SK-N-SH (cell line): Measurements from ENCODE around the gene CCKAR. TPM values are rescaled to one million over a fixed set of nuclear protein-coding genes. Genes with fewer than 3 reads are reported as not detected.

Experiments
- CTCF ChIA-PET: fragments of 300-600, 350-600 bp; formaldehyde crosslinking; extraction: SDS; loops from one replicate; lab custom pipeline; 2021; lab: Yijun Ruan, JAX
- POLR2A ChIA-PET: fragments of 350-600 bp; sonication (Branson Sonifier 250); formaldehyde crosslinking; extraction: SDS; loops from one replicate; lab custom pipeline; 2020; ENCODE audit warnings: antibody characterized with exemption, inconsistent platforms; lab: Yijun Ruan, JAX
- DNase-seq: peaks from one replicate; pipeline ENCODE4 v3.0.0; 2012
- H2AFZ ChIP-seq: fragments of 200-600 bp; sonication (generic); 2 replicates; pipeline ENCODE4 v1.8.1; 2016; ENCODE audit warnings: antibody characterized with exemption, mild to moderate bottlenecking, low read depth
- H3F3A ChIP-seq: fragments of 200-600 bp; sonication (generic); replicated peaks from 2 replicates; pipeline ENCODE3; 2016; ENCODE audit warnings: antibody characterized with exemption, mild to moderate bottlenecking; ENCODE audit not compliant: insufficient read depth
- H3K27ac ChIP-seq, 2 experiments: fragments of 200-500 bp in 1 of 2; fragments of 200-600 bp in 1 of 2; sonication (Bioruptor generic) in 1 of 2; sonication (generic), shearing (Covaris generic) in 1 of 2; 2 replicates each; pipeline versions ENCODE4 v1.5.1 to v1.6.1; 2014 to 2016; ENCODE audit warnings: low read depth in 2 of 2, inconsistent platforms in 1 of 2, low read length in 1 of 2, mild to moderate bottlenecking in 1 of 2, mixed read lengths in 1 of 2
- H3K27me3 ChIP-seq: fragments of 200-600 bp; sonication (generic), shearing (Covaris generic); 2 replicates; pipeline ENCODE4 v1.6.1; 2016; ENCODE audit warnings: mixed run types; ENCODE audit not compliant: insufficient read depth
- H3K36me3 ChIP-seq, 2 experiments: fragments of 200-500 bp in 1 of 2; fragments of 200-600 bp in 1 of 2; sonication (Bioruptor generic) in 1 of 2; sonication (generic) in 1 of 2; replicated peaks in 1 of 2; 2 replicates each; pipeline versions ENCODE3 to v1.5.1; 2014 to 2016; ENCODE audit warnings: low read length in 1 of 2, mild to moderate bottlenecking in 1 of 2; ENCODE audit not compliant: insufficient read depth in 2 of 2, control insufficient read depth in 1 of 2
- H3K4me1 ChIP-seq, 2 experiments: fragments of 200-500 bp in 1 of 2; fragments of 200-600 bp in 1 of 2; sonication (Bioruptor generic) in 1 of 2; sonication (generic), shearing (Covaris generic) in 1 of 2; 2 replicates each; pipeline versions ENCODE4 v1.5.1 to v1.6.1; 2014 to 2016; ENCODE audit warnings: low read depth in 1 of 2, low read length in 1 of 2, mixed run types in 1 of 2; ENCODE audit not compliant: insufficient read depth in 2 of 2, control insufficient read depth in 1 of 2
- H3K4me2 ChIP-seq: fragments of 200-600 bp; sonication (generic), shearing (Covaris generic); 2 replicates; pipeline ENCODE4 v1.6.1; 2017; ENCODE audit warnings: mixed run types
- H3K4me3 ChIP-seq, 2 experiments: fragments of 200-500 bp in 1 of 2; fragments of 200-600 bp in 1 of 2; sonication (Bioruptor generic) in 1 of 2; sonication (generic), shearing (Covaris generic) in 1 of 2; 2 replicates each; pipeline versions ENCODE4 v1.5.1 to v1.8.1; 2014 to 2016; ENCODE audit warnings: low read depth in 2 of 2, inconsistent platforms in 1 of 2, low read length in 1 of 2, mild to moderate bottlenecking in 1 of 2, mixed read lengths in 1 of 2, moderate library complexity in 1 of 2
- H3K79me2 ChIP-seq: fragments of 200-600 bp; sonication (generic); 2 replicates; pipeline ENCODE4 v1.8.1; 2017; ENCODE audit warnings: mild to moderate bottlenecking; ENCODE audit not compliant: insufficient read depth
- H3K9ac ChIP-seq: fragments of 200-600 bp; sonication (generic); 2 replicates; pipeline ENCODE4 v1.6.1; 2017; ENCODE audit warnings: mixed run types
- H3K9me2 ChIP-seq: fragments of 200-600 bp; sonication (generic); 2 replicates; pipeline ENCODE4 v1.6.1; 2017; ENCODE audit warnings: mixed run types
- H3K9me3 ChIP-seq: fragments of 200-600 bp; sonication (generic); 2 replicates; pipeline ENCODE4 v1.6.1; 2017; ENCODE audit warnings: mixed run types, mild to moderate bottlenecking, moderate library complexity
- H4K20me1 ChIP-seq: fragments of 200-600 bp; sonication (generic); 2 replicates; pipeline ENCODE4 v1.6.1; 2017; ENCODE audit warnings: mild to moderate bottlenecking, mixed run types; ENCODE audit not compliant: insufficient read depth
- CHD2 ChIP-seq: fragments of 150-350 bp; IDR thresholded peaks from 2 replicates; pipeline ENCODE4 v1.6.1; 2018; ENCODE audit warnings: low read length; ENCODE audit not compliant: partially characterized antibody
- EP300 ChIP-seq, 2 experiments: IDR thresholded peaks; 2 replicates each; pipeline versions ENCODE4 v1.4.0 to v1.6.1; 2012; ENCODE audit warnings: borderline replicate concordance in 1 of 2, low read depth in 1 of 2, low read length in 1 of 2
- EZH2phosphoT487 ChIP-seq: fragments of 200-600 bp; sonication (generic); IDR thresholded peaks from 2 replicates; pipeline ENCODE4 v1.6.1; 2017; ENCODE audit warnings: low read depth, mixed run types, mild to moderate bottlenecking, antibody characterized with exemption, moderate library complexity, borderline replicate concordance
- FOSL2 ChIP-seq: IDR thresholded peaks from 2 replicates; pipeline ENCODE4 v1.4.0; 2012; ENCODE audit warnings: low read depth, mild to moderate bottlenecking, moderate library complexity, borderline replicate concordance
- JUND ChIP-seq: IDR thresholded peaks from 2 replicates; pipeline ENCODE4 v1.4.0; 2012
- MEF2A ChIP-seq: IDR thresholded peaks from 2 replicates; pipeline ENCODE4 v1.4.0; 2012; ENCODE audit warnings: low read depth, borderline replicate concordance
- MXI1 ChIP-seq: IDR thresholded peaks from 2 replicates; pipeline ENCODE4 v1.6.1; 2012; ENCODE audit warnings: mild to moderate bottlenecking, low read depth, low read length, improper control_type of control experiment
- NFIC ChIP-seq: IDR thresholded peaks from 2 replicates; pipeline ENCODE4 v1.4.0; 2012; ENCODE audit warnings: borderline replicate concordance
- NRF1 ChIP-seq: IDR thresholded peaks from 2 replicates; pipeline ENCODE4 v1.6.1; 2012; ENCODE audit warnings: low read depth, mild to moderate bottlenecking, low read length
- POLR2AphosphoS5 ChIP-seq: IDR thresholded peaks from 2 replicates; pipeline ENCODE4 v1.6.1; 2012; ENCODE audit warnings: low read depth, low read length
- RAD21 ChIP-seq: IDR thresholded peaks from 2 replicates; pipeline ENCODE4 v1.6.1; 2012; ENCODE audit warnings: mild to moderate bottlenecking, low read length
- RFX5 ChIP-seq: IDR thresholded peaks from 2 replicates; pipeline ENCODE4 v1.6.1; 2012; ENCODE audit warnings: mild to moderate bottlenecking, improper control_type of control experiment, low read length
- RXRA ChIP-seq: IDR thresholded peaks from 2 replicates; pipeline ENCODE4 v1.4.0; 2012; ENCODE audit warnings: low read depth, mild to moderate bottlenecking, borderline replicate concordance
- SIN3A ChIP-seq: IDR thresholded peaks from 2 replicates; pipeline ENCODE4 v1.6.1; 2012; ENCODE audit warnings: low read depth, mild to moderate bottlenecking, low read length, moderate library complexity, borderline replicate concordance
- SMC3 ChIP-seq: IDR thresholded peaks from 2 replicates; pipeline ENCODE4 v1.6.1; 2012; ENCODE audit warnings: low read depth, low read length, improper control_type of control experiment
- TAF1 ChIP-seq: IDR thresholded peaks from 2 replicates; pipeline ENCODE4 v1.6.1; 2012; ENCODE audit warnings: low read depth, mild to moderate bottlenecking, low read length, moderate library complexity, borderline replicate concordance
- TCF12 ChIP-seq: IDR thresholded peaks from 2 replicates; pipeline ENCODE4 v1.4.0; 2012
- WGBS: methylation state at CpG from one replicate; pipeline ENCODE4 v1.1.6; 2017; ENCODE audit warnings: low lambda C conversion rate; 5-methylcytosine and 5-hydroxymethylcytosine counted together
- polyA plus RNA-seq, 3 experiments: library from polyadenylated mRNA; depleted of rRNA; stranded (reverse); fragments of >200 nt; gene quantifications; 2 replicates each; pipeline ENCODE4 v1.2.3, GENCODE V29; 2012
- TF ChIP-seq, protein P1 (sequence below): fragments of 200-600 bp; sonication (generic); IDR thresholded peaks from 2 replicates; pipeline ENCODE4 v1.6.1; 2017; ENCODE audit warnings: antibody characterized with exemption, mild to moderate bottlenecking, moderate library complexity
- TF ChIP-seq, protein P2 (sequence below): fragments of 150-350 bp; IDR thresholded peaks from 2 replicates; pipeline ENCODE4 v1.6.1; 2016; ENCODE audit warnings: mild to moderate bottlenecking, low read depth, low read length
- TF ChIP-seq, protein P3 (sequence below): IDR thresholded peaks from 2 replicates; pipeline ENCODE4 v1.6.1; 2012; ENCODE audit warnings: mild to moderate bottlenecking, low read depth, low read length, moderate library complexity
- TF ChIP-seq, protein P4 (sequence below): IDR thresholded peaks from 2 replicates; pipeline ENCODE4; 2012

Gene CCKAR
- polyA plus RNA-seq, 1 of the 3 experiments (the other 2 are of a cell fraction): not detected

DNA sequence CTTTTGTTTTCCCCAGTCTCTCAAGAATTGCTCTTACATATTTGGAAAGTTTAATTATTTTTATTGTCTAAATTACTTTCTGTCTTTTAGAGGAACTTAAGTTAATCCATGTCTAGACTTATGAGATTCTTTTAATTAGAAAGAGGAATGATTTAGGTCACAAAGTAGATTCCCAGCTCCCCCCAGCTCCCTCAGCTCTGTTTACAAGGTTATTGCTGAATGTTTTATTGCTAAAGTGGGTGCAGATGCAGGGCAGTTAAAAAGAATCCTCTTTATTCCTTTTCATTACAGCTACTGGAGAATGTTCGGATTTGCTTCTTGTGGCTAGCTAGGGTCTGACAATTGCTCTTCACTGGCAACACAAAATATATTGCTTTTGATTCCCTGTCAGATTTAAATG lies 33.7 kb upstream of the CCKAR start (continued):
- TF ChIP-seq, protein P1, sequence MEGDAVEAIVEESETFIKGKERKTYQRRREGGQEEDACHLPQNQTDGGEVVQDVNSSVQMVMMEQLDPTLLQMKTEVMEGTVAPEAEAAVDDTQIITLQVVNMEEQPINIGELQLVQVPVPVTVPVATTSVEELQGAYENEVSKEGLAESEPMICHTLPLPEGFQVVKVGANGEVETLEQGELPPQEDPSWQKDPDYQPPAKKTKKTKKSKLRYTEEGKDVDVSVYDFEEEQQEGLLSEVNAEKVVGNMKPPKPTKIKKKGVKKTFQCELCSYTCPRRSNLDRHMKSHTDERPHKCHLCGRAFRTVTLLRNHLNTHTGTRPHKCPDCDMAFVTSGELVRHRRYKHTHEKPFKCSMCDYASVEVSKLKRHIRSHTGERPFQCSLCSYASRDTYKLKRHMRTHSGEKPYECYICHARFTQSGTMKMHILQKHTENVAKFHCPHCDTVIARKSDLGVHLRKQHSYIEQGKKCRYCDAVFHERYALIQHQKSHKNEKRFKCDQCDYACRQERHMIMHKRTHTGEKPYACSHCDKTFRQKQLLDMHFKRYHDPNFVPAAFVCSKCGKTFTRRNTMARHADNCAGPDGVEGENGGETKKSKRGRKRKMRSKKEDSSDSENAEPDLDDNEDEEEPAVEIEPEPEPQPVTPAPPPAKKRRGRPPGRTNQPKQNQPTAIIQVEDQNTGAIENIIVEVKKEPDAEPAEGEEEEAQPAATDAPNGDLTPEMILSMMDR: no peak
- TF ChIP-seq SMC3 (no peak), RAD21 (no peak), NFIC (no peak), SIN3A (no peak)

DNA sequence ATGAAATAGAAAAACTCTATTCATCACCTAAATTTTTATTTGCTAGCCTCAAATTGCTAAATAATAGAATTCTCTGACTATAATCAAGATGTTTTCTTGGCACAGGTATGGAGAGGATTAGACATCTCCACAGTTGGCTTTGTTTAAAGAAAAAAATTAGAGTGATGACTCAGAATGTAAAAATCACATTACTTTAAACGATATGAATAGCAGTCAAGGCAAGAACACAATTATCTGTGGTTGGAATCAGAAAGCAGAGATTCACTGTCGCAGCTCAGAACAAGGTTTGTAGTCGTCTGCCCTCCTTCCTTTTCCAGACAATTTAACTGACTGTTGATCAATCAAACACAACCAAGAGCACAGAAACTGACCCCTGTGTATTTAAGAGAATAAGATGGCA lies 32.2 kb upstream of the CCKAR start:
- 8% methylated on average over 3 of the region's 3 CpGs for WGBS
- TF ChIP-seq EZH2phosphoT487 (no peak), SMC3 (no peak), TAF1 (no peak), NRF1 (no peak), MEF2A (no peak), FOSL2 (peak; percentile 77), CHD2 (no peak), TCF12 (peak; percentile 89), RXRA (peak; percentile 29; the same call in 1 of the 2 replicates), POLR2AphosphoS5 (peak; percentile 62; the same call in 1 of the 2 replicates), EP300 (IDR thresholded peaks at IDR 0.05; ENCODE audit: borderline replicate concordance in 1 of 2, low read depth in 1 of 2, low read length in 1 of 2) (peak in 1 of 2 experiments; percentile 67; a peak in 1 of 4 replicates), JUND (peak; percentile 90), MXI1 (no peak), RFX5 (no peak)
- TF ChIP-seq, protein P1: no peak
- TF ChIP-seq, protein P2, sequence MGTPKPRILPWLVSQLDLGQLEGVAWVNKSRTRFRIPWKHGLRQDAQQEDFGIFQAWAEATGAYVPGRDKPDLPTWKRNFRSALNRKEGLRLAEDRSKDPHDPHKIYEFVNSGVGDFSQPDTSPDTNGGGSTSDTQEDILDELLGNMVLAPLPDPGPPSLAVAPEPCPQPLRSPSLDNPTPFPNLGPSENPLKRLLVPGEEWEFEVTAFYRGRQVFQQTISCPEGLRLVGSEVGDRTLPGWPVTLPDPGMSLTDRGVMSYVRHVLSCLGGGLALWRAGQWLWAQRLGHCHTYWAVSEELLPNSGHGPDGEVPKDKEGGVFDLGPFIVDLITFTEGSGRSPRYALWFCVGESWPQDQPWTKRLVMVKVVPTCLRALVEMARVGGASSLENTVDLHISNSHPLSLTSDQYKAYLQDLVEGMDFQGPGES: no peak
- TF ChIP-seq, protein P3, sequence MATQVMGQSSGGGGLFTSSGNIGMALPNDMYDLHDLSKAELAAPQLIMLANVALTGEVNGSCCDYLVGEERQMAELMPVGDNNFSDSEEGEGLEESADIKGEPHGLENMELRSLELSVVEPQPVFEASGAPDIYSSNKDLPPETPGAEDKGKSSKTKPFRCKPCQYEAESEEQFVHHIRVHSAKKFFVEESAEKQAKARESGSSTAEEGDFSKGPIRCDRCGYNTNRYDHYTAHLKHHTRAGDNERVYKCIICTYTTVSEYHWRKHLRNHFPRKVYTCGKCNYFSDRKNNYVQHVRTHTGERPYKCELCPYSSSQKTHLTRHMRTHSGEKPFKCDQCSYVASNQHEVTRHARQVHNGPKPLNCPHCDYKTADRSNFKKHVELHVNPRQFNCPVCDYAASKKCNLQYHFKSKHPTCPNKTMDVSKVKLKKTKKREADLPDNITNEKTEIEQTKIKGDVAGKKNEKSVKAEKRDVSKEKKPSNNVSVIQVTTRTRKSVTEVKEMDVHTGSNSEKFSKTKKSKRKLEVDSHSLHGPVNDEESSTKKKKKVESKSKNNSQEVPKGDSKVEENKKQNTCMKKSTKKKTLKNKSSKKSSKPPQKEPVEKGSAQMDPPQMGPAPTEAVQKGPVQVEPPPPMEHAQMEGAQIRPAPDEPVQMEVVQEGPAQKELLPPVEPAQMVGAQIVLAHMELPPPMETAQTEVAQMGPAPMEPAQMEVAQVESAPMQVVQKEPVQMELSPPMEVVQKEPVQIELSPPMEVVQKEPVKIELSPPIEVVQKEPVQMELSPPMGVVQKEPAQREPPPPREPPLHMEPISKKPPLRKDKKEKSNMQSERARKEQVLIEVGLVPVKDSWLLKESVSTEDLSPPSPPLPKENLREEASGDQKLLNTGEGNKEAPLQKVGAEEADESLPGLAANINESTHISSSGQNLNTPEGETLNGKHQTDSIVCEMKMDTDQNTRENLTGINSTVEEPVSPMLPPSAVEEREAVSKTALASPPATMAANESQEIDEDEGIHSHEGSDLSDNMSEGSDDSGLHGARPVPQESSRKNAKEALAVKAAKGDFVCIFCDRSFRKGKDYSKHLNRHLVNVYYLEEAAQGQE: no peak
- TF ChIP-seq, protein P4, sequence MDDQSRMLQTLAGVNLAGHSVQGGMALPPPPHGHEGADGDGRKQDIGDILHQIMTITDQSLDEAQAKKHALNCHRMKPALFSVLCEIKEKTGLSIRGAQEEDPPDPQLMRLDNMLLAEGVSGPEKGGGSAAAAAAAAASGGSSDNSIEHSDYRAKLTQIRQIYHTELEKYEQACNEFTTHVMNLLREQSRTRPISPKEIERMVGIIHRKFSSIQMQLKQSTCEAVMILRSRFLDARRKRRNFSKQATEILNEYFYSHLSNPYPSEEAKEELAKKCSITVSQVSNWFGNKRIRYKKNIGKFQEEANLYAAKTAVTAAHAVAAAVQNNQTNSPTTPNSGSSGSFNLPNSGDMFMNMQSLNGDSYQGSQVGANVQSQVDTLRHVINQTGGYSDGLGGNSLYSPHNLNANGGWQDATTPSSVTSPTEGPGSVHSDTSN: peak; percentile 76

More for the DNA sequence above, 32.2 kb upstream of the CCKAR start:
- no peaks in the 10 kb centered on the region for H3K9me2 ChIP-seq
- no peak for DNase-seq
- H3K27me3 ChIP-seq: no peaks in the 10 kb centered on the region
- no peaks in the 10 kb centered on the region for H3K36me3 ChIP-seq
- H3K4me3 ChIP-seq: no peak overlapping the region
- no peaks in the 10 kb centered on the region for H3K9me3 ChIP-seq
- peak overlapping the region; percentile 52; the same call in 1 of the 2 replicates for H3K4me2 ChIP-seq
- peak overlapping the region; percentile 37; the same call in 1 of the 2 replicates for H2AFZ ChIP-seq
- ChIA-PET POLR2A (no interaction called here), CTCF (interaction anchor here (0.9 kb wide), 1 partner anchor 488 kb away, joined by 3 read pairs; no protein-coding TSS in a partner anchor)
- peak overlapping the region; percentile 65 to 75 for H3K27ac ChIP-seq
- H3F3A ChIP-seq: peaks cover 11% of the 10 kb centered on the region
- H3K9ac ChIP-seq: no peak overlapping the region
- peaks cover 6 to 29% of the 10 kb centered on the region in 2 experiments for H3K4me1 ChIP-seq
- H4K20me1 ChIP-seq: no peaks in the 10 kb centered on the region
- H3K79me2 ChIP-seq: no peaks in the 10 kb centered on the region
